Spleen (tissue), 11 donors: Measurements from ENCODE around the gene TNS2. TPM values are rescaled to one million over a fixed set of nuclear protein-coding genes. Genes with fewer than 3 reads are reported as not detected.

Experiments
- DNase-seq: peaks from one replicate; pipeline ENCODE4 v3.0.0-alpha.2; 2020
- H3K27ac ChIP-seq, 8 donors: fragments of 200-600 bp; sonication (generic) in 7 of 8; 1 replicate in 4 of 8; 2 replicates in 4 of 8; pipeline versions ENCODE4 v1.5.0 to v1.8.0; 2016 to 2021; ENCODE audit warnings: inconsistent platforms in 4 of 8, mild to moderate bottlenecking in 4 of 8, moderate library complexity in 1 of 8
- H3K27me3 ChIP-seq, 7 donors: fragments of 200-600 bp; sonication (generic) in 6 of 7; replicated peaks in 1 of 7; 1 replicate in 4 of 7; 2 replicates in 3 of 7; pipeline versions ENCODE4 v1.5.0 to v1.8.0; 2016 to 2021; ENCODE audit warnings: inconsistent platforms in 3 of 7, mild to moderate bottlenecking in 1 of 7
- H3K36me3 ChIP-seq, 6 donors: fragments of 200-600 bp; sonication (generic) in 5 of 6; 1 replicate in 4 of 6; 2 replicates in 2 of 6; pipeline versions ENCODE4 v1.5.0 to v1.8.0; 2016 to 2021; ENCODE audit warnings: inconsistent platforms in 2 of 6
- H3K4me1 ChIP-seq, 6 donors: fragments of 200-600 bp; sonication (generic) in 5 of 6; 1 replicate in 3 of 6; 2 replicates in 3 of 6; pipeline versions ENCODE4 v1.5.0 to v1.8.0; 2016 to 2021; ENCODE audit warnings: inconsistent platforms in 3 of 6
- H3K4me3 ChIP-seq, 8 donors: fragments of 200-600 bp; sonication (generic) in 7 of 8; 1 replicate in 4 of 8; 2 replicates in 4 of 8; pipeline versions ENCODE4 v1.5.0 to v1.8.0; 2016 to 2021; ENCODE audit warnings: inconsistent platforms in 4 of 8, mild to moderate bottlenecking in 4 of 8, moderate library complexity in 2 of 8
- H3K9me3 ChIP-seq, 8 donors: fragments of 200-600 bp; sonication (generic) in 7 of 8; 1 replicate in 4 of 8; 2 replicates in 4 of 8; pipeline versions ENCODE4 v1.5.0 to v1.8.0; 2016 to 2021; ENCODE audit warnings: inconsistent platforms in 4 of 8
- POLR2A ChIP-seq, 3 donors: fragments of 450-650 bp; IDR thresholded peaks; one replicate each; pipeline ENCODE4 v1.5.1; 2017; ENCODE audit warnings: antibody characterized with exemption in 3 of 3, mild to moderate bottlenecking in 1 of 3
- POLR2AphosphoS5 ChIP-seq, 3 donors: sonication (generic); formaldehyde crosslinking; IDR thresholded peaks; one replicate each; pipeline ENCODE4 v1.5.1; 2017; ENCODE audit warnings: antibody characterized with exemption in 3 of 3
- WGBS, 5 donors: extraction: QIAGEN DNeasy Blood & Tissue Kit in 3 of 5; methylation state at CpG; one replicate each; pipeline versions ENCODE4 v1.1.5 to v1.1.7; 2013 to 2018; 5-methylcytosine and 5-hydroxymethylcytosine counted together
- intact Hi-C: fragments of 100-400 bp; cut with DNase I; formaldehyde crosslinking; loops from one replicate; pipeline ENCODE4 v1.15.0; 2023; ENCODE audit warnings: low total_unique reads
- polyA plus RNA-seq, 3 donors: library from polyadenylated mRNA; stranded (reverse); fragments of 200-250 nt; gene quantifications; one replicate each; pipeline ENCODE4 v1.2.1, GENCODE V29; 2013
- total RNA-seq, 7 donors: library from RNA; depleted of rRNA in 3 of 7; stranded (reverse); fragments of >200 nt in 3 of 7; fragmentation: NEBNext Ultra II Directional in 4 of 7; extraction: Animal tissue kit (Norgen Biotek cat#: 25700) in 4 of 7; gene quantifications; one replicate each; pipeline versions ENCODE4 v1.1.0 to v1.2.1, GENCODE V29; 2016 to 2021
- TF ChIP-seq, protein P1 (sequence below), 11 experiments: fragments of 200-600 bp in 7 of 11; fragments of 450-650 bp in 4 of 11; sonication (generic) in 4 of 11; IDR thresholded peaks in 8 of 11; conservative IDR thresholded peaks in 3 of 11; 1 replicate in 7 of 11; 2 replicates in 4 of 11; pipeline versions ENCODE4 v1.4.0 to v1.8.0; 2016 to 2021; ENCODE audit warnings: antibody characterized with exemption in 11 of 11, inconsistent platforms in 4 of 11, mild to moderate bottlenecking in 1 of 11
- donor health status: healthy with polysubstance abuse.
- donor health status: DM: no; HTN: no; CAD: no; lungs with moderate emphysema.
- donor health status: DM: no; HTN: no; CAD: no.
- donor health status: Bipolar disorder and iron deficiency.
- donor health status: healthy.
- donor health status: DM: no; HTN: no; CAD: no.
- donor health status: DM: yes; HTN: yes; CAD: no.

Gene TNS2
- total and polyA plus RNA-seq, 10 donors: 36.6 to 301 (median 162) TPM

GRCh38 chr12:53086361-53086760, 36.5 kb downstream of the TNS2 start:
- no peaks in the 10 kb centered on the region for H3K27me3 ChIP-seq
- no peak overlapping the region for H3K4me3 ChIP-seq
- WGBS, 5 donors: 82 to 90% (median 87%) methylated on average over 3 of the region's 3 CpGs
- H3K27ac ChIP-seq: no peak overlapping the region
- H3K36me3 ChIP-seq: no peaks in the 10 kb centered on the region
- DNase-seq: no peak
- no peaks in the 10 kb centered on the region for H3K4me1 ChIP-seq
- TF ChIP-seq POLR2A (IDR thresholded peaks at IDR 0.05) (no peak), POLR2AphosphoS5 (IDR thresholded peaks at IDR 0.05) (no peak)
- TF ChIP-seq, protein P1, sequence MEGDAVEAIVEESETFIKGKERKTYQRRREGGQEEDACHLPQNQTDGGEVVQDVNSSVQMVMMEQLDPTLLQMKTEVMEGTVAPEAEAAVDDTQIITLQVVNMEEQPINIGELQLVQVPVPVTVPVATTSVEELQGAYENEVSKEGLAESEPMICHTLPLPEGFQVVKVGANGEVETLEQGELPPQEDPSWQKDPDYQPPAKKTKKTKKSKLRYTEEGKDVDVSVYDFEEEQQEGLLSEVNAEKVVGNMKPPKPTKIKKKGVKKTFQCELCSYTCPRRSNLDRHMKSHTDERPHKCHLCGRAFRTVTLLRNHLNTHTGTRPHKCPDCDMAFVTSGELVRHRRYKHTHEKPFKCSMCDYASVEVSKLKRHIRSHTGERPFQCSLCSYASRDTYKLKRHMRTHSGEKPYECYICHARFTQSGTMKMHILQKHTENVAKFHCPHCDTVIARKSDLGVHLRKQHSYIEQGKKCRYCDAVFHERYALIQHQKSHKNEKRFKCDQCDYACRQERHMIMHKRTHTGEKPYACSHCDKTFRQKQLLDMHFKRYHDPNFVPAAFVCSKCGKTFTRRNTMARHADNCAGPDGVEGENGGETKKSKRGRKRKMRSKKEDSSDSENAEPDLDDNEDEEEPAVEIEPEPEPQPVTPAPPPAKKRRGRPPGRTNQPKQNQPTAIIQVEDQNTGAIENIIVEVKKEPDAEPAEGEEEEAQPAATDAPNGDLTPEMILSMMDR (IDR thresholded peaks at IDR 0.05 in 8 of 11, conservative IDR thresholded peaks at IDR 0.05 in 3 of 11): no peak
- intact Hi-C loops: no loop called here
- peaks cover 0 to 3% (median 0%) of the 10 kb centered on the region in 8 donors for H3K9me3 ChIP-seq

GRCh38 chr12:53090105-53090504, 40.2 kb downstream of the TNS2 start:
- no peak for DNase-seq
- intact Hi-C loops: no loop called here
- Histone ChIP-seq H3K4me3 (no peak overlapping the region), H3K27me3 (no peaks in the 10 kb centered on the region), H3K9me3 (no peaks in the 10 kb centered on the region), H3K36me3 (no peaks in the 10 kb centered on the region), H3K4me1 (peaks cover 0 to 14% (median 3%) of the 10 kb centered on the region in 6 donors), H3K27ac (no peak overlapping the region)
- 92 to 98% (median 93%) methylated on average over 6 of the region's 6 CpGs for WGBS, 5 donors
- TF ChIP-seq POLR2A (IDR thresholded peaks at IDR 0.05) (no peak), POLR2AphosphoS5 (IDR thresholded peaks at IDR 0.05) (no peak)
- TF ChIP-seq, protein P1 (IDR thresholded peaks at IDR 0.05 in 8 of 11, conservative IDR thresholded peaks at IDR 0.05 in 3 of 11): no peak

GRCh38 chr12:53090554-53090953, 40.7 kb downstream of the TNS2 start:
- TF ChIP-seq POLR2AphosphoS5 (IDR thresholded peaks at IDR 0.05) (no peak), POLR2A (IDR thresholded peaks at IDR 0.05) (no peak)
- TF ChIP-seq, protein P1 (IDR thresholded peaks at IDR 0.05 in 8 of 11, conservative IDR thresholded peaks at IDR 0.05 in 3 of 11): no peak
- no peak for DNase-seq
- 61 to 86% (median 68%) methylated on average over 2 of the region's 2 CpGs for WGBS, 5 donors
- no peaks in the 10 kb centered on the region for H3K9me3 ChIP-seq
- no peaks in the 10 kb centered on the region for H3K27me3 ChIP-seq
- intact Hi-C loops: no loop called here
- H3K4me1 ChIP-seq: peaks cover 0 to 14% (median 3%) of the 10 kb centered on the region in 6 donors
- no peak overlapping the region for H3K27ac ChIP-seq
- H3K4me3 ChIP-seq: no peak overlapping the region
- no peaks in the 10 kb centered on the region for H3K36me3 ChIP-seq

DNA sequence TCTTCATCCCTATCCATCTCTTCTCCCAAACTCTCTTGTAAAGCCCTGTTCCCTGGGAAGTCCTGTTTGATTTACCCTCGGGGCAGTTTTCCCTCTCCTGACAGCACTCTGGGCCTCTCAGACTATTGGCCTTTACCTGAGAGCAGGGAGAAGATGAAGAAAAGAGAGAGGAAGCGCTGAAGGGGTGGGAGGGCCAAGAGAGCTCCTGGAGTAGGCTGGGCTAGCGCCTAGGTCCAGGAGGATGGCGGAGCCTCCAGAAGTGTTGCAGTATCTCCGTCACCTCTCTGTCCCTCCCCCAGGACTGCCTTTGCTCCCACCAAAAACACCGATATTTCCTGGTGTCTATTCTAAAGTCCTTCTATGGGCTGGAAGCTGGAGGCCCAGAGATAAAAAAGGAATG, 41.9 kb downstream of the TNS2 start:
- TF ChIP-seq POLR2AphosphoS5 (IDR thresholded peaks at IDR 0.05): no peak
- TF ChIP-seq POLR2A (IDR thresholded peaks at IDR 0.05): no peak
- TF ChIP-seq, protein P1 (IDR thresholded peaks at IDR 0.05 in 8 of 11, conservative IDR thresholded peaks at IDR 0.05 in 3 of 11): no peak
- H3K4me3 ChIP-seq: no peak overlapping the region
- peaks cover 0 to 26% (median 6%) of the 10 kb centered on the region in 6 donors for H3K4me1 ChIP-seq
- no peaks in the 10 kb centered on the region for H3K36me3 ChIP-seq
- H3K27me3 ChIP-seq: peaks cover 0 to 5% (median 0%) of the 10 kb centered on the region in 7 donors
- no peak overlapping the region for H3K27ac ChIP-seq
- H3K9me3 ChIP-seq: no peaks in the 10 kb centered on the region
- intact Hi-C loops: no loop called here
- DNase-seq: no peak
- WGBS, 5 donors: 85 to 92% (median 87%) methylated on average over 6 of the region's 6 CpGs
